Glutamatergic neuron (in vitro differentiated cells): Measurements from ENCODE around the gene CASP9. TPM values are rescaled to one million over a fixed set of nuclear protein-coding genes. Genes with fewer than 3 reads are reported as not detected.
"Not testable (repeated sequence)": the region's sequence is repeated elsewhere in the genome, so short reads cannot be mapped to it uniquely, and the experiment has no call there.

Experiments used
- DNase-seq: peaks from one replicate; pipeline ENCODE4 v3.0.0; 2022
- H3K27ac Mint-ChIP-seq: one replicate; pipeline ENCODE4 v1.8.0; 2020; ENCODE audit warnings: mild to moderate bottlenecking, mixed read lengths, inconsistent platforms; ENCODE audit not compliant: unreplicated experiment
- H3K27me3 Mint-ChIP-seq: one replicate; pipeline ENCODE4 v1.8.0; 2020; ENCODE audit warnings: mild to moderate bottlenecking, moderate library complexity, mixed read lengths, inconsistent platforms; ENCODE audit not compliant: unreplicated experiment
- H3K36me3 Mint-ChIP-seq: one replicate; pipeline ENCODE4 v1.8.0; 2020; ENCODE audit warnings: mild to moderate bottlenecking, mixed read lengths, inconsistent platforms; ENCODE audit not compliant: unreplicated experiment
- H3K4me1 Mint-ChIP-seq: one replicate; pipeline ENCODE4 v1.8.0; 2020; ENCODE audit warnings: mild to moderate bottlenecking, low read depth, mixed read lengths, inconsistent platforms; ENCODE audit not compliant: unreplicated experiment
- H3K4me3 Mint-ChIP-seq: one replicate; pipeline ENCODE4 v1.8.0; 2020; ENCODE audit warnings: mild to moderate bottlenecking, mixed read lengths, inconsistent platforms; ENCODE audit not compliant: unreplicated experiment
- H3K9me3 Mint-ChIP-seq: one replicate; pipeline ENCODE4 v1.8.0; 2020; ENCODE audit warnings: mild to moderate bottlenecking, moderate library complexity, mixed read lengths, inconsistent platforms; ENCODE audit not compliant: unreplicated experiment
- CTCF ChIP-seq: fragments of 200-600 bp; sonication (generic); IDR thresholded peaks from one replicate; pipeline ENCODE4 v1.5.0; 2021; ENCODE audit not compliant: partially characterized antibody, unreplicated experiment
- total RNA-seq: library from RNA; stranded (reverse); fragmentation: NEBNext Ultra II Directional; extraction: Animal tissue kit (Norgen Biotek cat#: 25700); gene quantifications from one replicate; pipeline ENCODE4 v1.2.1, GENCODE V29; 2021; ENCODE audit not compliant: unreplicated experiment

Gene CASP9
- total RNA-seq, 1 donor from 2014 or later = 12.8 TPM

- Mint-ChIP-seq H3K27ac (no peak overlapping the region), H3K36me3 (no peaks in the 10 kb centered on the region), H3K4me1 (peaks cover 9% of the 10 kb centered on the region), H3K4me3 (no peak overlapping the region), H3K9me3 (peaks cover 10% of the 10 kb centered on the region), H3K27me3 (peaks cover 12% of the 10 kb centered on the region)
- TF ChIP-seq CTCF = no peak
- no peak for DNase-seq
Observed at GRCh38 chr1:15465674-15466073, 58.3 kb downstream of the CASP9 start.

- not testable (repeated sequence) for H3K27ac Mint-ChIP-seq, H3K36me3 Mint-ChIP-seq, H3K9me3 Mint-ChIP-seq, H3K27me3 Mint-ChIP-seq, DNase-seq, H3K4me3 Mint-ChIP-seq
- peaks cover 11% of the 10 kb centered on the region for H3K4me1 Mint-ChIP-seq
Observed at GRCh38 chr1:15463926-15464322, 60.1 kb downstream of the CASP9 start.

- H3K36me3 Mint-ChIP-seq, H3K4me3 Mint-ChIP-seq, H3K27ac Mint-ChIP-seq, H3K27me3 Mint-ChIP-seq, DNase-seq, H3K9me3 Mint-ChIP-seq: not testable (repeated sequence)
- peaks cover 11% of the 10 kb centered on the region for H3K4me1 Mint-ChIP-seq
Observed at GRCh38 chr1:15463064-15463800, 60.8 kb downstream of the CASP9 start.

- H3K9me3 Mint-ChIP-seq = peaks cover 2% of the 10 kb centered on the region
- H3K4me1 Mint-ChIP-seq = peaks cover 12% of the 10 kb centered on the region
- no peak overlapping the region for H3K4me3 Mint-ChIP-seq
- DNase-seq = no peak
- no peak for TF ChIP-seq CTCF
- no peak overlapping the region for H3K27ac Mint-ChIP-seq
- H3K27me3 Mint-ChIP-seq = peaks cover 1% of the 10 kb centered on the region
- H3K36me3 Mint-ChIP-seq = no peaks in the 10 kb centered on the region
Observed at GRCh38 chr1:15460708-15461095, 63.3 kb downstream of the CASP9 start.

- peak; percentile 61 for DNase-seq
- Mint-ChIP-seq H3K27ac (peak overlapping the region; percentile 39), H3K4me3 (peak overlapping the region; percentile 61), H3K4me1 (peaks cover 12% of the 10 kb centered on the region), H3K9me3 (no peaks in the 10 kb centered on the region), H3K36me3 (no peaks in the 10 kb centered on the region), H3K27me3 (peaks cover 3% of the 10 kb centered on the region)
- TF ChIP-seq CTCF = no peak
Observed at GRCh38 chr1:15459771-15460707, 64.0 kb downstream of the CASP9 start.

- H3K4me1 Mint-ChIP-seq = peaks cover 12% of the 10 kb centered on the region
- not testable (repeated sequence) for H3K27ac Mint-ChIP-seq, H3K9me3 Mint-ChIP-seq, H3K27me3 Mint-ChIP-seq, DNase-seq, H3K4me3 Mint-ChIP-seq, H3K36me3 Mint-ChIP-seq
Observed at GRCh38 chr1:15458388-15458787, 65.6 kb downstream of the CASP9 start.
